SK-N-SH (cell line): Measurements from ENCODE around the gene EPHB2. TPM values are rescaled to one million over a fixed set of nuclear protein-coding genes. Genes with fewer than 3 reads are reported as not detected.

Experiments used
- CTCF ChIA-PET: fragments of 300-600, 350-600 bp; formaldehyde crosslinking; extraction: SDS; loops from one replicate; lab custom pipeline; 2021; lab: Yijun Ruan, JAX
- POLR2A ChIA-PET: fragments of 350-600 bp; sonication (Branson Sonifier 250); formaldehyde crosslinking; extraction: SDS; loops from one replicate; lab custom pipeline; 2020; ENCODE audit warnings: antibody characterized with exemption, inconsistent platforms; lab: Yijun Ruan, JAX
- DNase-seq: peaks from one replicate; pipeline ENCODE4 v3.0.0; 2012
- H2AFZ ChIP-seq: fragments of 200-600 bp; sonication (generic); 2 replicates; pipeline ENCODE4 v1.8.1; 2016; ENCODE audit warnings: antibody characterized with exemption, mild to moderate bottlenecking, low read depth
- H3F3A ChIP-seq: fragments of 200-600 bp; sonication (generic); replicated peaks from 2 replicates; pipeline ENCODE3; 2016; ENCODE audit warnings: antibody characterized with exemption, mild to moderate bottlenecking; ENCODE audit not compliant: insufficient read depth
- H3K27ac ChIP-seq, 2 experiments: fragments of 200-500 bp in 1 of 2; fragments of 200-600 bp in 1 of 2; sonication (Bioruptor generic) in 1 of 2; sonication (generic), shearing (Covaris generic) in 1 of 2; 2 replicates each; pipeline versions ENCODE4 v1.5.1 to v1.6.1; 2014 to 2016; ENCODE audit warnings: low read depth in 2 of 2, inconsistent platforms in 1 of 2, low read length in 1 of 2, mild to moderate bottlenecking in 1 of 2, mixed read lengths in 1 of 2
- H3K27me3 ChIP-seq: fragments of 200-600 bp; sonication (generic), shearing (Covaris generic); 2 replicates; pipeline ENCODE4 v1.6.1; 2016; ENCODE audit warnings: mixed run types; ENCODE audit not compliant: insufficient read depth
- H3K36me3 ChIP-seq, 2 experiments: fragments of 200-500 bp in 1 of 2; fragments of 200-600 bp in 1 of 2; sonication (Bioruptor generic) in 1 of 2; sonication (generic) in 1 of 2; replicated peaks in 1 of 2; 2 replicates each; pipeline versions ENCODE3 to v1.5.1; 2014 to 2016; ENCODE audit warnings: low read length in 1 of 2, mild to moderate bottlenecking in 1 of 2; ENCODE audit not compliant: insufficient read depth in 2 of 2, control insufficient read depth in 1 of 2
- H3K4me1 ChIP-seq, 2 experiments: fragments of 200-500 bp in 1 of 2; fragments of 200-600 bp in 1 of 2; sonication (Bioruptor generic) in 1 of 2; sonication (generic), shearing (Covaris generic) in 1 of 2; 2 replicates each; pipeline versions ENCODE4 v1.5.1 to v1.6.1; 2014 to 2016; ENCODE audit warnings: low read depth in 1 of 2, low read length in 1 of 2, mixed run types in 1 of 2; ENCODE audit not compliant: insufficient read depth in 2 of 2, control insufficient read depth in 1 of 2
- H3K4me2 ChIP-seq: fragments of 200-600 bp; sonication (generic), shearing (Covaris generic); 2 replicates; pipeline ENCODE4 v1.6.1; 2017; ENCODE audit warnings: mixed run types
- H3K4me3 ChIP-seq, 2 experiments: fragments of 200-500 bp in 1 of 2; fragments of 200-600 bp in 1 of 2; sonication (Bioruptor generic) in 1 of 2; sonication (generic), shearing (Covaris generic) in 1 of 2; 2 replicates each; pipeline versions ENCODE4 v1.5.1 to v1.8.1; 2014 to 2016; ENCODE audit warnings: low read depth in 2 of 2, inconsistent platforms in 1 of 2, low read length in 1 of 2, mild to moderate bottlenecking in 1 of 2, mixed read lengths in 1 of 2, moderate library complexity in 1 of 2
- H3K79me2 ChIP-seq: fragments of 200-600 bp; sonication (generic); 2 replicates; pipeline ENCODE4 v1.8.1; 2017; ENCODE audit warnings: mild to moderate bottlenecking; ENCODE audit not compliant: insufficient read depth
- H3K9ac ChIP-seq: fragments of 200-600 bp; sonication (generic); 2 replicates; pipeline ENCODE4 v1.6.1; 2017; ENCODE audit warnings: mixed run types
- H3K9me2 ChIP-seq: fragments of 200-600 bp; sonication (generic); 2 replicates; pipeline ENCODE4 v1.6.1; 2017; ENCODE audit warnings: mixed run types
- H3K9me3 ChIP-seq: fragments of 200-600 bp; sonication (generic); 2 replicates; pipeline ENCODE4 v1.6.1; 2017; ENCODE audit warnings: mixed run types, mild to moderate bottlenecking, moderate library complexity
- H4K20me1 ChIP-seq: fragments of 200-600 bp; sonication (generic); 2 replicates; pipeline ENCODE4 v1.6.1; 2017; ENCODE audit warnings: mild to moderate bottlenecking, mixed run types; ENCODE audit not compliant: insufficient read depth
- EP300 ChIP-seq, 2 experiments: IDR thresholded peaks; 2 replicates each; pipeline versions ENCODE4 v1.4.0 to v1.6.1; 2012; ENCODE audit warnings: borderline replicate concordance in 1 of 2, low read depth in 1 of 2, low read length in 1 of 2
- EZH2phosphoT487 ChIP-seq: fragments of 200-600 bp; sonication (generic); IDR thresholded peaks from 2 replicates; pipeline ENCODE4 v1.6.1; 2017; ENCODE audit warnings: low read depth, mixed run types, mild to moderate bottlenecking, antibody characterized with exemption, moderate library complexity, borderline replicate concordance
- FOXM1 ChIP-seq: IDR thresholded peaks from 2 replicates; pipeline ENCODE4 v1.4.0; 2012; ENCODE audit warnings: low read depth, mild to moderate bottlenecking
- GABPA ChIP-seq: IDR thresholded peaks from 2 replicates; pipeline ENCODE4 v1.4.0; 2012; ENCODE audit warnings: low read depth, mild to moderate bottlenecking
- GATA2 ChIP-seq: sonication (generic); formaldehyde crosslinking; IDR thresholded peaks from 2 replicates; pipeline ENCODE4 v1.5.0; 2020; ENCODE audit warnings: mild to moderate bottlenecking, missing genetic modification reagents
- JUND ChIP-seq: IDR thresholded peaks from 2 replicates; pipeline ENCODE4 v1.4.0; 2012
- NRF1 ChIP-seq: IDR thresholded peaks from 2 replicates; pipeline ENCODE4 v1.6.1; 2012; ENCODE audit warnings: low read depth, mild to moderate bottlenecking, low read length
- RAD21 ChIP-seq: IDR thresholded peaks from 2 replicates; pipeline ENCODE4 v1.6.1; 2012; ENCODE audit warnings: mild to moderate bottlenecking, low read length
- RCOR1 ChIP-seq: fragments of 150-350 bp; IDR thresholded peaks from 2 replicates; pipeline ENCODE4 v1.6.1; 2017; ENCODE audit warnings: antibody characterized with exemption, low read length
- RXRA ChIP-seq: IDR thresholded peaks from 2 replicates; pipeline ENCODE4 v1.4.0; 2012; ENCODE audit warnings: low read depth, mild to moderate bottlenecking, borderline replicate concordance
- SIN3A ChIP-seq: IDR thresholded peaks from 2 replicates; pipeline ENCODE4 v1.6.1; 2012; ENCODE audit warnings: low read depth, mild to moderate bottlenecking, low read length, moderate library complexity, borderline replicate concordance
- SMC3 ChIP-seq: IDR thresholded peaks from 2 replicates; pipeline ENCODE4 v1.6.1; 2012; ENCODE audit warnings: low read depth, low read length, improper control_type of control experiment
- TAF1 ChIP-seq: IDR thresholded peaks from 2 replicates; pipeline ENCODE4 v1.6.1; 2012; ENCODE audit warnings: low read depth, mild to moderate bottlenecking, low read length, moderate library complexity, borderline replicate concordance
- TCF12 ChIP-seq: IDR thresholded peaks from 2 replicates; pipeline ENCODE4 v1.4.0; 2012
- TEAD4 ChIP-seq: IDR thresholded peaks from 2 replicates; pipeline ENCODE4 v1.4.0; 2012; ENCODE audit warnings: mild to moderate bottlenecking, borderline replicate concordance; ENCODE audit not compliant: insufficient read depth
- WGBS: methylation state at CpG from one replicate; pipeline ENCODE4 v1.1.6; 2017; ENCODE audit warnings: low lambda C conversion rate; 5-methylcytosine and 5-hydroxymethylcytosine counted together
- polyA plus RNA-seq, 3 experiments: library from polyadenylated mRNA; depleted of rRNA; stranded (reverse); fragments of >200 nt; gene quantifications; 2 replicates each; pipeline ENCODE4 v1.2.3, GENCODE V29; 2012
- TF ChIP-seq, protein P1 (sequence below): fragments of 150-350 bp; IDR thresholded peaks from 2 replicates; pipeline ENCODE4 v1.6.1; 2016; ENCODE audit warnings: mild to moderate bottlenecking, low read depth, low read length
- TF ChIP-seq, protein P2 (sequence below): fragments of 200-600 bp; sonication (generic); IDR thresholded peaks from 2 replicates; pipeline ENCODE4 v1.6.1; 2017; ENCODE audit warnings: antibody characterized with exemption, mild to moderate bottlenecking, moderate library complexity
- TF ChIP-seq, protein P3 (sequence below): IDR thresholded peaks from 2 replicates; pipeline ENCODE4 v1.6.1; 2012; ENCODE audit warnings: mild to moderate bottlenecking, low read depth, low read length, moderate library complexity
- TF ChIP-seq, protein P4 (sequence below): IDR thresholded peaks from 2 replicates; pipeline ENCODE4 v1.4.0; 2012; ENCODE audit warnings: low read depth, borderline replicate concordance

EPHB2 gene
- polyA plus RNA-seq, 1 of the 3 experiments (the other 2 are of a cell fraction): 25.2 TPM

DNA sequence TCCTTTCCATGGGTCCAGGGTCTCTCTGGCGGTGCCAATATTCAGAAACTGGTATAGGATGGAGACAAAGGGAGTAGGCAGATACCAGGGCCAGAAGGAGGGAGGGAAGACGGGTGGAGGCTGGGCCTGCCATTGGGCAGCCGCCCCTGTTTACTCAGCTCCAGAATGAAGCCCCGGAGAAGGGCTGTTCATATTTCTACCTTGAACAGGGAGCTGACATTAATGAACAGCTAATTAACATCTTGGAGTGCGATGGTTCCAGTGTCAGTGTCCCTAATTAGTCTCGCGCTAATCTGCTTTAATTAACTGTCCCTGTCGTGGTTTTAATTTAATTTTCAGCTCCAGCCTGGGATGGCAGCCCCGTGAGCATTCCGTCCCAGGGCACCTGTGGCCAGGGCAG, 113.8 kb downstream of the EPHB2 start:
- ChIA-PET POLR2A (no interaction called here), CTCF (interaction anchor here (3.2 kb wide), 1 partner anchor 38 kb away, joined by 14 read pairs; no protein-coding TSS in a partner anchor)
- H3K4me3 ChIP-seq: no peak overlapping the region
- H2AFZ ChIP-seq: no peak overlapping the region
- no peak overlapping the region for H3K9ac ChIP-seq
- 92% methylated on average over 10 of the region's 10 CpGs for WGBS
- peaks cover 38 to 52% of the 10 kb centered on the region in 2 experiments for H3K4me1 ChIP-seq
- peaks cover 3% of the 10 kb centered on the region; the same call in 1 of the 2 replicates for H3K79me2 ChIP-seq
- no peaks in the 10 kb centered on the region for H3K36me3 ChIP-seq
- DNase-seq: no peak
- peak overlapping the region in 1 of 2 experiments; percentile 34; a peak in 1 of 4 replicates for H3K27ac ChIP-seq
- no peaks in the 10 kb centered on the region for H3K9me2 ChIP-seq
- no peak for TF ChIP-seq GABPA
- TF ChIP-seq RXRA: no peak
- TF ChIP-seq, protein P1, sequence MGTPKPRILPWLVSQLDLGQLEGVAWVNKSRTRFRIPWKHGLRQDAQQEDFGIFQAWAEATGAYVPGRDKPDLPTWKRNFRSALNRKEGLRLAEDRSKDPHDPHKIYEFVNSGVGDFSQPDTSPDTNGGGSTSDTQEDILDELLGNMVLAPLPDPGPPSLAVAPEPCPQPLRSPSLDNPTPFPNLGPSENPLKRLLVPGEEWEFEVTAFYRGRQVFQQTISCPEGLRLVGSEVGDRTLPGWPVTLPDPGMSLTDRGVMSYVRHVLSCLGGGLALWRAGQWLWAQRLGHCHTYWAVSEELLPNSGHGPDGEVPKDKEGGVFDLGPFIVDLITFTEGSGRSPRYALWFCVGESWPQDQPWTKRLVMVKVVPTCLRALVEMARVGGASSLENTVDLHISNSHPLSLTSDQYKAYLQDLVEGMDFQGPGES: no peak
- TF ChIP-seq RCOR1: no peak
- TF ChIP-seq RAD21: no peak
- TF ChIP-seq TAF1: no peak
- TF ChIP-seq NRF1: no peak
- TF ChIP-seq TCF12: no peak
- TF ChIP-seq, protein P2, sequence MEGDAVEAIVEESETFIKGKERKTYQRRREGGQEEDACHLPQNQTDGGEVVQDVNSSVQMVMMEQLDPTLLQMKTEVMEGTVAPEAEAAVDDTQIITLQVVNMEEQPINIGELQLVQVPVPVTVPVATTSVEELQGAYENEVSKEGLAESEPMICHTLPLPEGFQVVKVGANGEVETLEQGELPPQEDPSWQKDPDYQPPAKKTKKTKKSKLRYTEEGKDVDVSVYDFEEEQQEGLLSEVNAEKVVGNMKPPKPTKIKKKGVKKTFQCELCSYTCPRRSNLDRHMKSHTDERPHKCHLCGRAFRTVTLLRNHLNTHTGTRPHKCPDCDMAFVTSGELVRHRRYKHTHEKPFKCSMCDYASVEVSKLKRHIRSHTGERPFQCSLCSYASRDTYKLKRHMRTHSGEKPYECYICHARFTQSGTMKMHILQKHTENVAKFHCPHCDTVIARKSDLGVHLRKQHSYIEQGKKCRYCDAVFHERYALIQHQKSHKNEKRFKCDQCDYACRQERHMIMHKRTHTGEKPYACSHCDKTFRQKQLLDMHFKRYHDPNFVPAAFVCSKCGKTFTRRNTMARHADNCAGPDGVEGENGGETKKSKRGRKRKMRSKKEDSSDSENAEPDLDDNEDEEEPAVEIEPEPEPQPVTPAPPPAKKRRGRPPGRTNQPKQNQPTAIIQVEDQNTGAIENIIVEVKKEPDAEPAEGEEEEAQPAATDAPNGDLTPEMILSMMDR: no peak
- no peak for TF ChIP-seq SIN3A
- no peak for TF ChIP-seq GATA2 (CRISPR knock-in tag)
- TF ChIP-seq, protein P3, sequence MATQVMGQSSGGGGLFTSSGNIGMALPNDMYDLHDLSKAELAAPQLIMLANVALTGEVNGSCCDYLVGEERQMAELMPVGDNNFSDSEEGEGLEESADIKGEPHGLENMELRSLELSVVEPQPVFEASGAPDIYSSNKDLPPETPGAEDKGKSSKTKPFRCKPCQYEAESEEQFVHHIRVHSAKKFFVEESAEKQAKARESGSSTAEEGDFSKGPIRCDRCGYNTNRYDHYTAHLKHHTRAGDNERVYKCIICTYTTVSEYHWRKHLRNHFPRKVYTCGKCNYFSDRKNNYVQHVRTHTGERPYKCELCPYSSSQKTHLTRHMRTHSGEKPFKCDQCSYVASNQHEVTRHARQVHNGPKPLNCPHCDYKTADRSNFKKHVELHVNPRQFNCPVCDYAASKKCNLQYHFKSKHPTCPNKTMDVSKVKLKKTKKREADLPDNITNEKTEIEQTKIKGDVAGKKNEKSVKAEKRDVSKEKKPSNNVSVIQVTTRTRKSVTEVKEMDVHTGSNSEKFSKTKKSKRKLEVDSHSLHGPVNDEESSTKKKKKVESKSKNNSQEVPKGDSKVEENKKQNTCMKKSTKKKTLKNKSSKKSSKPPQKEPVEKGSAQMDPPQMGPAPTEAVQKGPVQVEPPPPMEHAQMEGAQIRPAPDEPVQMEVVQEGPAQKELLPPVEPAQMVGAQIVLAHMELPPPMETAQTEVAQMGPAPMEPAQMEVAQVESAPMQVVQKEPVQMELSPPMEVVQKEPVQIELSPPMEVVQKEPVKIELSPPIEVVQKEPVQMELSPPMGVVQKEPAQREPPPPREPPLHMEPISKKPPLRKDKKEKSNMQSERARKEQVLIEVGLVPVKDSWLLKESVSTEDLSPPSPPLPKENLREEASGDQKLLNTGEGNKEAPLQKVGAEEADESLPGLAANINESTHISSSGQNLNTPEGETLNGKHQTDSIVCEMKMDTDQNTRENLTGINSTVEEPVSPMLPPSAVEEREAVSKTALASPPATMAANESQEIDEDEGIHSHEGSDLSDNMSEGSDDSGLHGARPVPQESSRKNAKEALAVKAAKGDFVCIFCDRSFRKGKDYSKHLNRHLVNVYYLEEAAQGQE: no peak
- no peak for TF ChIP-seq EZH2phosphoT487
- no peak for TF ChIP-seq EP300 (IDR thresholded peaks at IDR 0.05; ENCODE audit: borderline replicate concordance in 1 of 2, low read depth in 1 of 2, low read length in 1 of 2)
- no peak for TF ChIP-seq SMC3
- TF ChIP-seq TEAD4: no peak
- no peak for TF ChIP-seq JUND
- no peak for TF ChIP-seq FOXM1
- TF ChIP-seq, protein P4, sequence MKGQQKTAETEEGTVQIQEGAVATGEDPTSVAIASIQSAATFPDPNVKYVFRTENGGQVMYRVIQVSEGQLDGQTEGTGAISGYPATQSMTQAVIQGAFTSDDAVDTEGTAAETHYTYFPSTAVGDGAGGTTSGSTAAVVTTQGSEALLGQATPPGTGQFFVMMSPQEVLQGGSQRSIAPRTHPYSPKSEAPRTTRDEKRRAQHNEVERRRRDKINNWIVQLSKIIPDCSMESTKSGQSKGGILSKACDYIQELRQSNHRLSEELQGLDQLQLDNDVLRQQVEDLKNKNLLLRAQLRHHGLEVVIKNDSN: no peak
- TF ChIP-seq, all 33 proteins: peak for 0
- no peaks in the 10 kb centered on the region for H4K20me1 ChIP-seq
- no peaks in the 10 kb centered on the region for H3K9me3 ChIP-seq
- H3K27me3 ChIP-seq: no peaks in the 10 kb centered on the region
- peaks cover 23% of the 10 kb centered on the region for H3F3A ChIP-seq
- H3K4me2 ChIP-seq: no peak overlapping the region
